ENCODE data around the gene RHOF. TPM values are rescaled to one million over a fixed set of nuclear protein-coding genes. Genes with fewer than 3 reads are reported as not detected.

Gene RHOF
- total and polyA plus RNA-seq, 2 of the 13 experiments (the other 11 are each of a cell fraction or from before 2014, with no cell fraction given) = 14.6 to 32.2 TPM

DNA sequence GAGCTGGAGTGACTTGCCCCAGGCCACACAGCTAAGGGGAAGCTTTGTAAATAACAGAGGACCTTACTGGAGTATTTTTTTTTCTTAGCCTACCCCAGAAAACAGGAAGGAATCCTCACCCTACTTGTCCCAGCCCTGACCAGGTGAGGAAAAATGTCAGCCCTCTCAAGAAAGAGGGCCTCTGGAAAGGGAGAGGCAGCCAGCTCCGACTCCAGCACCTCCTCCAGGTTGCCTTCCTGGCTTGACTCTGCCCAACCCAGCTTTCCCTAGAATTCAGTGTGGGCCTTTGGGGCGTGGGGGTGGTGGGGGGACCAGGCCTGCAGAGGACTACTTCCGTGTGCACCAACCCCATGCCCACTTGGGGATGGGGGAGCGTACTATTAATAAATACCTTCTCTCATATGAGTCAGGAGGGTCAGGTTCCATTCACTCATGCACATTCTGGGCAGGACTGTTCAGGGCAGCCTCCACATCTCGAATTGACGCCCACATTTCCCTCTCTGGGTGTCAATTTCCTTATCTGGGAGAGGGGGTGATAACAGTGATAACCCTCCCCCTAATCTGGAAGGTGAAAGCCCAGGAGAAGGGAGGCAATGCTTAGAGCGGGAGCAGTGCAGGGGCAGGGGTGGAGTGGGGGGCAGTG is 5.2 kb downstream of the RHOF start:
- no peak for FAIRE-seq
- no peak for DNase-seq (ENCODE audit: low spot score)

More for the DNA sequence above, 5.2 kb downstream of the RHOF start:
- intact Hi-C loops (cut with micrococcal nuclease; ENCODE audit: unreplicated experiment) = no loop called here
- POLR2A ChIA-PET = interaction anchor here (1.0 kb wide), 1 partner anchor 12 kb away, joined by 5 read pairs; no protein-coding TSS in a partner anchor
- H3K79me2 ChIP-seq (ENCODE audit: insufficient read depth, low read length) = peaks cover 35% of the 10 kb centered on the region
- no peak overlapping the region for H3K4me2 ChIP-seq (ENCODE audit: low read depth, low read length)
- in situ Hi-C loops (cut with HindIII; ENCODE audit: extremely low pct_ligation_motif_present, low pct_unique_long_range_greater_than_20kb) = no loop called here
- H4K20me1 ChIP-seq (ENCODE audit: insufficient read depth, low read length) = peaks cover 11% of the 10 kb centered on the region; the same call in 1 of the 2 replicates
- H3K4me3 ChIP-seq (replicated peaks in 1 of 3; ENCODE audit: insufficient read depth in 1 of 3, low read depth in 2 of 3, low read length in 3 of 3) = no peak overlapping the region
- no peak overlapping the region for H3K27ac ChIP-seq (ENCODE audit: extremely low read length, insufficient read depth, low read length)
- CTCF ChIA-PET (ENCODE audit: low intra/inter-chr PET ratio, low total read pairs) = no interaction called here
- H3K36me3 ChIP-seq (replicated peaks in 1 of 2; ENCODE audit: control insufficient read depth in 1 of 2, insufficient read depth in 2 of 2, low read length in 2 of 2) = peaks cover 0 to 3% of the 10 kb centered on the region in 2 experiments; a peak in 2 of 5 replicates
- H3K9ac ChIP-seq (ENCODE audit: insufficient read depth, low read depth, low read length) = no peak overlapping the region
- ATAC-seq = no peak
- TF ChIP-seq ZFP36 (IDR thresholded peaks at IDR 0.05; ENCODE audit: borderline replicate concordance, low read depth, low read length, partially characterized antibody) (peak; percentile 71), ZNF768 (CRISPR knock-in tag; IDR thresholded peaks at IDR 0.05) (0 out of 2 replicates have a peak, but pooled peaks have one; percentile 35)
- TF ChIP-seq, protein P1, sequence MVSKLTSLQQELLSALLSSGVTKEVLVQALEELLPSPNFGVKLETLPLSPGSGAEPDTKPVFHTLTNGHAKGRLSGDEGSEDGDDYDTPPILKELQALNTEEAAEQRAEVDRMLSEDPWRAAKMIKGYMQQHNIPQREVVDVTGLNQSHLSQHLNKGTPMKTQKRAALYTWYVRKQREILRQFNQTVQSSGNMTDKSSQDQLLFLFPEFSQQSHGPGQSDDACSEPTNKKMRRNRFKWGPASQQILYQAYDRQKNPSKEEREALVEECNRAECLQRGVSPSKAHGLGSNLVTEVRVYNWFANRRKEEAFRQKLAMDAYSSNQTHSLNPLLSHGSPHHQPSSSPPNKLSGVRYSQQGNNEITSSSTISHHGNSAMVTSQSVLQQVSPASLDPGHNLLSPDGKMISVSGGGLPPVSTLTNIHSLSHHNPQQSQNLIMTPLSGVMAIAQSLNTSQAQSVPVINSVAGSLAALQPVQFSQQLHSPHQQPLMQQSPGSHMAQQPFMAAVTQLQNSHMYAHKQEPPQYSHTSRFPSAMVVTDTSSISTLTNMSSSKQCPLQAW (CRISPR knock-in tag; IDR thresholded peaks at IDR 0.05) = no peak
- no peak overlapping the region for H2AFZ ChIP-seq (ENCODE audit: low read length)
- peaks cover 77% of the 10 kb centered on the region for H3K4me1 ChIP-seq (ENCODE audit: insufficient read depth, low read length)
- 93% methylated on average over 7 of the region's 7 CpGs for WGBS (ENCODE audit: low lambda C conversion rate)
- no TSS peak for BruUV-seq (replicated peaks)
- no peaks in the 10 kb centered on the region for H3K9me3 ChIP-seq (ENCODE audit: low read length)
- H3K27me3 ChIP-seq (ENCODE audit: control insufficient read depth in 1 of 2, insufficient read depth in 2 of 2, low read length in 2 of 2) = no peaks in the 10 kb centered on the region; a peak in 1 of 5 replicates

Data from HepG2 (cell line).